Measurements from ENCODE around the gene ZDHHC8.

Gene ZDHHC8

GRCh38 chr22:20128902-20129746 lies 2.5 kb upstream of the ZDHHC8 start:
- TF ChIP-seq, protein P1, sequence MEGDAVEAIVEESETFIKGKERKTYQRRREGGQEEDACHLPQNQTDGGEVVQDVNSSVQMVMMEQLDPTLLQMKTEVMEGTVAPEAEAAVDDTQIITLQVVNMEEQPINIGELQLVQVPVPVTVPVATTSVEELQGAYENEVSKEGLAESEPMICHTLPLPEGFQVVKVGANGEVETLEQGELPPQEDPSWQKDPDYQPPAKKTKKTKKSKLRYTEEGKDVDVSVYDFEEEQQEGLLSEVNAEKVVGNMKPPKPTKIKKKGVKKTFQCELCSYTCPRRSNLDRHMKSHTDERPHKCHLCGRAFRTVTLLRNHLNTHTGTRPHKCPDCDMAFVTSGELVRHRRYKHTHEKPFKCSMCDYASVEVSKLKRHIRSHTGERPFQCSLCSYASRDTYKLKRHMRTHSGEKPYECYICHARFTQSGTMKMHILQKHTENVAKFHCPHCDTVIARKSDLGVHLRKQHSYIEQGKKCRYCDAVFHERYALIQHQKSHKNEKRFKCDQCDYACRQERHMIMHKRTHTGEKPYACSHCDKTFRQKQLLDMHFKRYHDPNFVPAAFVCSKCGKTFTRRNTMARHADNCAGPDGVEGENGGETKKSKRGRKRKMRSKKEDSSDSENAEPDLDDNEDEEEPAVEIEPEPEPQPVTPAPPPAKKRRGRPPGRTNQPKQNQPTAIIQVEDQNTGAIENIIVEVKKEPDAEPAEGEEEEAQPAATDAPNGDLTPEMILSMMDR (conservative IDR thresholded peaks at IDR 0.05; ENCODE audit: low read length): peak; percentile 51
- H3K4me3 ChIP-seq (ENCODE audit: low read length): no peak overlapping the region
- DNase-seq (ENCODE audit: low read depth): peak; percentile 37

DNA sequence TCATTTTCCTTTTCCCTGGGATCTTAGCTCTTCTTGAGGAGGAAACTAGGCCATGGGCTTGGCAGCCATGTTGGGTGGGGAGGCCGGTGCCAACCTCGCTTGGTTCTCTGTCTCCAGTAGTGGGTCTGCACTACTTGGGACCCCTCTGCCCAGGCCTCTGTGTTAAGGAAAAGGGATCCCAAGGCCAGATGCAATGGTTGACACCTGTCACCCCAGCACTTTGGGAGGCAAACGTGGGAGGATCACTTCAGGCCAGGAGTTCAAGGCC lies 1.9 kb upstream of the ZDHHC8 start:
- no peak overlapping the region for H3K4me3 ChIP-seq (ENCODE audit: low read length)
- TF ChIP-seq, protein P1 (conservative IDR thresholded peaks at IDR 0.05; ENCODE audit: low read length): no peak
- DNase-seq (ENCODE audit: low read depth): no peak

- no peak overlapping the region for H3K4me3 ChIP-seq (ENCODE audit: low read length)
Observed at GRCh38 chr22:20130319-20130718, 1.3 kb upstream of the ZDHHC8 start.

DNA sequence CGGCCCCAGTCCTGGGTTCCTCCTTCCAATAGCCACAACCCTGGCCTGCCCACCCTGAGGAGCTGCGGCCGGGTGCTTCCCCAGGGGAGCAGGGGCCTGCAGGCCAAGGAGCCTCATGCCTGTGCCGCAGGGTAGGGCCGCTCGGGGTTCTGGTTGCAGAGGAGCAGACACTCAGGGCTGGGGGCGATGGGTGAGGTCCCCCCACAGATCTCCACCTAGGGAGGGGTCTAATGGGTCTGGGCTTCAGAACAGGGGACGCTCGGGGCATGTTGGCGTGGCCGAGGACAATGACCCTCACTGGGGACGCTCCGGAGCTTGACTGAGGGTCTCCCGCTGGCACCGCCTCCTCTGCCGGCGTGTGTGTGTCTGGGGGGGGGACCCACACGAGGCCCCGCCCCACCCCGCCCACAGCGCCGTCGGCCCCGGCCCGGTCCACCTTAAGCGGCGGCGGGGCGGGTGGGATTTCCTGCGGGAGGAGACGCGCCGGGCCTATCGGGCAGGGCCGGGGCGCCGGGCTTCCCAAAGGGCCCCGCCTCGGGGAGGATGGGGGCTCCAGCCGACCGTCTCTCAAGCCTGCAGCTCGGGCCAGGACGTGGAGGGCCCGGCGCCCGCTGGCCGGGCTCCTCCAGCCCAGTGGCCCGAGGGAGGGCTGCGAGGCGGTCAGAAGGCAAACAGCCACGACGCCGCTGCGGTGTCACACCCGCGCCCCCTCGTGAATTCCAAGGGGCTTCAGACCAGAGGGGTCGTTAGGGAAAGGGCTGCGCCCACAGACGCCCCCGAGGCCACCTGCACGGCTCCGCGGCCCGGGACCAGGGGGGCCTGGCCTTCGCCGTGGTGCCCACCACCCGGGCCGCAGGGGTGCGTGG lies 640 bp upstream of the ZDHHC8 start:
- peak; percentile 77 for DNase-seq (ENCODE audit: low read depth)
- TF ChIP-seq, protein P1 (conservative IDR thresholded peaks at IDR 0.05; ENCODE audit: low read length): no peak
- H3K4me3 ChIP-seq (ENCODE audit: low read length): peak overlapping the region; percentile 75

More at GRCh38 chr22:20130319-20130718, 1.3 kb upstream of the ZDHHC8 start:
- TF ChIP-seq, protein P1 (conservative IDR thresholded peaks at IDR 0.05; ENCODE audit: low read length): no peak
- DNase-seq (ENCODE audit: low read depth): no peak

DNA sequence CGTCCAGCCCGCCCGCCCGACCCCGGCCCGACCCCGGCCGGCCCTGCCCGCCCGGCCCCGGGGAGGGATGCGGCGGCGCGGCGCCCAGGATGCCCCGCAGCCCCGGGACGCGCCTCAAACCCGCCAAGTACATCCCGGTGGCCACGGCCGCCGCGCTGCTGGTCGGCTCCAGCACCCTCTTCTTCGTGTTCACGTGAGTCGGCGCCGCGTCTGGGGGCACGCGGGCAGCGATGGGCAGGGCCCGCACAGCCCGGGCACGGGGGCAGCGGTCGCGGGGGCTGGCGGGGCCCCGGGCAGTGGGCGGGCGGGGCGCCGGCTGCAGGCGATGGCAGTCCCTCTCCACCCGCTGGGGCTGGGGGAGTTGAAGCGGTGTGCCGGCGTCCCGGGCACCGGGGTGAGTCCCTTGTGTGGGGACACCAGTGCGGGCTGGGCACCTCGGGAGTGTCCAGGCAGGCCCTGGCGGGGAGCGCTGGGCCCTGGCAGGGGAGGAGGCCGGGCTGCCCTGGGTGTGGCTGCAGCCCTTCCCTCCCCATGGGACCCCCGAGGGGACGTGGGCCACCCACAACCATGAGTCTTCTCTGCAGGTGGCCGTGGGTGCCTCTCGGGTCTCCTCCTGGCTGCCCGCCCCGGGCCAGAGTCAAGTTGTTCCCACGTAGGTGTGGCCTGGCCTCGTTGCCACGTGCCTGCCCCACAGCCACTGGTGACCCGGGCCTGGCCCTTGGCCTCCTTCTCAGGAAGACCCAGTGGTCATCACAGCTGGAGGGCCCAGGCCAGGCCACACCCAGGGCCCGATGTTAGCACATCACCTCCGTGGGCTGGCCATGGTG lies 468 bp downstream of the ZDHHC8 start:
- DNase-seq (ENCODE audit: low read depth): peak; percentile 20
- H3K4me3 ChIP-seq (ENCODE audit: low read length): peak overlapping the region; percentile 76
- TF ChIP-seq, protein P1 (conservative IDR thresholded peaks at IDR 0.05; ENCODE audit: low read length): no peak

GRCh38 chr22:20132686-20133246 lies 1.2 kb downstream of the ZDHHC8 start:
- TF ChIP-seq, protein P1 (conservative IDR thresholded peaks at IDR 0.05; ENCODE audit: low read length): no peak
- H3K4me3 ChIP-seq (ENCODE audit: low read length): peak overlapping the region; percentile 76
- no peak for DNase-seq (ENCODE audit: low read depth)
